ENCODE measurements around the gene CTRL.
"Not testable (repeated sequence)": the region's sequence is repeated elsewhere in the genome, so short reads cannot be mapped to it uniquely, and the experiment has no call there.

The CTRL gene

GRCh38 chr16:67931712-67932461 is at the start of gene CTRL:
CTRL (minus strand) TSS chr16:67931862; CDS start chr16:67931852, 10 bp downstream.
- no peak for DNase-seq

- DNase-seq: no peak
Observed at GRCh38 chr16:67979955-67980678, 48.5 kb upstream of the CTRL start, which contains the start of gene DPEP3. DPEP3 (minus strand) TSS chr16:67980499; CDS start chr16:67980380, 119 bp downstream.

- DNase-seq: no peak
Observed at GRCh38 chr16:67977469-67978227, 46.0 kb upstream of the CTRL start.

GRCh38 chr16:67977005-67977404 is 45.3 kb upstream of the CTRL start:
- DNase-seq: no peak

DNA sequence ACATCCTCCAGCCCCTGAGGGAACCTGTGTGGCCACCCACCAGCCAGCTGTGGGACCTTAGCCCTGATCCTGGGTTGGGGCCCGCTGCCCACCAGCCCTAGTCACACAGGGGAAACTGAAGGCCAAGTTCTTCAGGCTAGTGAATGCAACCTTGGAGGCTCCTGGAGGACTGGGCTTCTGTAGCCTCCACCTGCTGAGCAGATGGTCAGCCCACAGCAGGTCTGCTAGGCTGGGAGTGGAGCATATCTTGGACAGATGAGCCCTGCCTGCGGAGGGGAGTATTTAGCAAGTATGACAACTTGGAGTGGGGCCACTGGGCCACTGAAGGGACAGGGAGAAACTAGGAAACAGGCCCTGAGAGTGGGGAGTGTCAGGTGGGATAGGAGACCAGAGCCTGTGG is 44.5 kb upstream of the CTRL start:
- DNase-seq: no peak

DNA sequence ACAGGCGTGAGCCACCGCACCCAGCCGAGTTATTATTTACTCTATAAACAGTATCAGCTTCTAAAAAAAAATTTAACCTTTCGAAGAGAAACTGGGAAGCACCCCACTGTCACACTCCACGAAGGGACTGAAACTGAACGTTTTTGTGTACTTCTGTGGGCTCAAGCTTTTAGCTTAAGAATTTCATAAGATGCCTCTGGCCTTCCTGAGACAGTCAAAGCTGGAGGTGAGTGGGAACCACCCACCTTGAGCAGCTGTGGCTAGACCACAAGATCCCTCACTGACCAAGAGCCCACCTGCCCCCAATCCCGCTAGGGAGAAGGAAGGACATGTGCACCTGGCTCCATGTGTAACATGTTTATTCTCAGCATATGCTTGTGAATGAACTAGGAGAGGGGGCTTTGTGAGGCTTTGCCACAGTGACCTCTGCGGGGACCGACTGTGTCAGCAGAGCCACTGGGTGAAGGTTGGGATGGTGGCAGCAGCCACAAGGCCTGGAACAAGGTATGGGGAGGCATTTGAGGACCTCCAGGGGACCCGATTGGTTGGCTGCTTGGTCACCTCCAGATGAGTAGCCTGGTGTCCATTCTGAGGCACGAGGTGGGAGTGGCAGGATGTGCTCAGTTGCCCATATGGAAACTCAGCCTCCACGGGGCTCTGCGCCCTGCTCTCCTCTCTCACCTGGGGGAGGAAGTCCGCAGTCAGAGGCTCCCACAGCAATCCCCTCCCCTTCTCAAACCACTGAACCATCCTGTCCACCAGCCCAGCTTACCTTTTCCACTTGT is 43.9 kb upstream of the CTRL start:
- DNase-seq: no peak

GRCh38 chr16:67972285-67972684 is 40.6 kb upstream of the CTRL start:
- DNase-seq: not testable (repeated sequence)

GRCh38 chr16:67971111-67971510 is 39.4 kb upstream of the CTRL start:
- DNase-seq: no peak

GRCh38 chr16:67969254-67970039 is 37.8 kb upstream of the CTRL start:
- no peak for DNase-seq

DNA sequence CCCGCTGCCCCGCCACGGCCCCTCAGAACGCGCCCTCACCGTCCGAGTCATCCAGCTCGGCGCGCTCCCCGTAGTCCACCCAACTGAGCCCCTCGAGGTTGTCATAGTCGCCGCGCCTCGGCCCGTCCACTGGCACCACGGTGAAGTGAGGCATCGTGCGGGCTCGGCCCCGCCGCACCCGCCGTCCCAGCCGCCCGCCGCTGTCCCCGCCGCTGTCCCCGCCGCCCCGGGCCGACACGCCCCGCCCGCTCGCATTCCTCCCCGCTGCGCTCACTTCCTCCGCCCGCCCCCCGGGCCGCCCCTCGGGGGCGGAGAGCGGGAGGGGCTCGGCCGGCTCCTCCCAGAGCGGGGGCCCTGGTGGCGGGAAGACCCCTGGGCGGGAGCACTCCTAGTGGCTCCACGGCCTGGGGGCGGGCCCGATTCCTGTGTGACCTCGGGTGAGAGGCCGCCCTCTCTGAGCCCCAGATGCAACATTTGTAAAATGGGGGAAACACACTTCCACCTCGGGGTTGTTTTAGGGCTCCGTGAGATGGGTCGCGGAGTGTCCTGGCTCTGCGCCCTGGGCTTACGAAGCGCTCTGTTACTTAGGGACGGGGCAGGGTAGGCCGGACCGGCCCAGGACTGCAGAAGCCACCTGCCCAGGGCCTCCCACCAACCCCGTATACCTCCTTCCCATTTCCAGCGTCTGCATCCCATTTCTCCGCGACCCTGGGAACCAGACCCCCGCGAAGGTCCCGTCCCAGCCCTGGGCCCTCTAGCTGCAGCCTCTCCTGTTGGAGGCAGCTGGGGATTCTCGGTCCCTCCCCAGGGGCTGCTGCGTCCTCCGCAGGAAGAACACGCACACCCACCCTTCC is 37.0 kb upstream of the CTRL start, which contains the start of gene SLC12A4:
TSS of gene SLC12A4 (minus strand) at position 238 of the 854 bp plus-strand sequence. CDS start at position 154, 84 bp downstream.
- DNase-seq: peak in 45 of 56 donors; percentile 15 to 75 (median 47)

DNA sequence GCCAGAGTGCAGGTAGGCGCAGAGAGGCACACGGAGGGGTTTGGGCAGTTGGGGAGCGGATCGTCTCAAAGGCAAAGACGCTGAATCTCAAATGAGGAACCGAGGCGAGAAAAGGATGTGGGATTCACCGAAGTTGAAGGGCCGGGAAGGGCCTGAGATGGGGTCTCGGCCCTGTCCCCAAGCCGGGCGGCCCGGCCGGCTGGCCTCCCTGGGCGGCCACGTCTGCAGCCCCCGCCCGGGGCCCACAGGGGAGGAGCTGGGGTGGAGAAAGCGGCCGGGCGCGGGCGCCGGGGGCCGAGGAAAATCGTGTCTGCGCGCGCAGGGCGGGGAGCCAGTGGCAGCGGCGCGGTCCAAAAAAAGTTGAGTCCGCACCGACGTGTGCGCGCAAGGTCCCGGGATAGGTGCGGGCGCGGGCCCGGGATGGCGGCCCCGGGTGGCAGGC is 36.3 kb upstream of the CTRL start:
- DNase-seq: peak in 2 of 56 donors; percentile 19 to 22

DNA sequence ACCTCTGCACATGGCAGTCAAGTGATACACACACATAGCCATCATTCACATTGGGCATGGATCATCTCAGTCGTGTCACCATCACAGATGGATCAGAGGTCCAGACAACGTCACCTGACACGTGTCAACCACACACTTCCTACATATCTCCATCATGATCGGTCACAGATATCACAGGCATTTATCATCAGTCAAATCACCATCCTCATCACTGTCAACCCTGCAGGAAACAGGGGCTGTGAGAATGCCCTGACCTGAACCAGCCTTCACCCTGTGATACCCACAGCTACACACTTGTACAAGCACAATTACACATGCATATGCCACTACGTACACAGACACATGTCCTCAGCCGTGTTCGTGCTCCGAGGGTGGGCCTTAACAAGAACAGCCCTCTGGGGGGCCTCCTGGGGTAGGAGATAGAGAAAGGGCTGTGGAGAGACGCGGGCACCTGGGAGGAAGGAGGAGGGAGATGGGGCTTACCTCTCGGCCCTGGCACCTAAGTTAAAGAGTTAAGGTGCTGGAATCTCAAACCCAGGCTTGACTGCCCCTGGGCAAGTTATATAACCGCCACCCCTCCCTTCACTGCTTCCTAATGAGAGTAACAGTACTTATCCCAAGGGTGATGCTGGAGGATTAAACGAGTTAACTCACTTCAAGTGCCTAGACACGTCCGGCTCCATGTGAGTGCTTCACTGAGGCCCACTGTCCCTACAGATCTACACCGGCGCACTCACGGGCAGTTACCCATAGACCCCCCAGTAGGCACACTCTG is 35.7 kb upstream of the CTRL start:
- no peak for DNase-seq

GRCh38 chr16:67966549-67967182 is 35.0 kb upstream of the CTRL start:
- DNase-seq: no peak

GRCh38 chr16:67965668-67966548 is 34.2 kb upstream of the CTRL start:
- no peak for DNase-seq

GRCh38 chr16:67964477-67965131 is 32.9 kb upstream of the CTRL start:
- DNase-seq: no peak
